IPS-18c (cell line): ENCODE measurements around the gene SEC14L1.
"Not testable (repeated sequence)": the region's sequence is repeated elsewhere in the genome, so short reads cannot be mapped to it uniquely, and the experiment has no call there.

Experiments
- H3K4me3 ChIP-seq: 2 replicates; pipeline ENCODE4 v1.7.0; 2013; ENCODE audit warnings: low read depth, mild to moderate bottlenecking, low read length, moderate library complexity; ENCODE audit not compliant: insufficient read depth
- H3K9me3 ChIP-seq: one replicate; pipeline ENCODE4 v1.6.1; 2013; ENCODE audit warnings: mild to moderate bottlenecking, low read length, moderate library complexity; ENCODE audit not compliant: control insufficient read depth, insufficient read depth

Gene SEC14L1

GRCh38 chr17:77252306-77252705 lies 111.5 kb downstream of the SEC14L1 start:
- H3K9me3 ChIP-seq, H3K4me3 ChIP-seq: not testable (repeated sequence)

GRCh38 chr17:77253611-77254051 lies 112.9 kb downstream of the SEC14L1 start:
- Histone ChIP-seq H3K4me3 (no peak overlapping the region), H3K9me3 (peaks cover 4% of the 10 kb centered on the region)

- Histone ChIP-seq H3K4me3 (no peak overlapping the region), H3K9me3 (peaks cover 4% of the 10 kb centered on the region)
These were observed 114.4 kb downstream of the SEC14L1 start for GRCh38 chr17:77254951-77255825.

GRCh38 chr17:77255970-77256369 lies 115.2 kb downstream of the SEC14L1 start:
- H3K9me3 ChIP-seq, H3K4me3 ChIP-seq: not testable (repeated sequence)

GRCh38 chr17:77256710-77257109 lies 115.9 kb downstream of the SEC14L1 start:
- Histone ChIP-seq H3K4me3 (no peak overlapping the region), H3K9me3 (peaks cover 4% of the 10 kb centered on the region)

DNA sequence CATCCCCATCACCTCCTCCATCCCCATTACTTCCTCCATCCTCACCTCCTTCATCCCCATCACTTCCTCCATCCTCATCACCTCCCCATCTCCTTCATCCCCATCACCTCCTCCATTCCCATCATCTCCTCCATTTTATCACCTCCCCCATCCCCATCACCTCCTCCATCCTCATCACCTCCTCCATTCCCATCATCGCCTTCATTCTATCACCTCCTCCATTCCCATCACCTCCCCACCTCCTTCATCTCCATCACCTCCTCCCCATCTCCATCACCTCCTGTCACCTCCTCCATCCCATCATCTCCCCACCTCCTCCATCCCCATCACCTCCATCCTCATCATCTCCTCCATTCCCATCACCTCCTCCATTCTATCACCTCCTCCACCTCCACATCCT lies 116.4 kb downstream of the SEC14L1 start:
- no peak overlapping the region for H3K4me3 ChIP-seq
- H3K9me3 ChIP-seq: peaks cover 4% of the 10 kb centered on the region

- Histone ChIP-seq H3K4me3 (no peak overlapping the region), H3K9me3 (peaks cover 4% of the 10 kb centered on the region)
These were observed 117.1 kb downstream of the SEC14L1 start for GRCh38 chr17:77257596-77258458.

- Histone ChIP-seq H3K9me3 (peaks cover 4% of the 10 kb centered on the region), H3K4me3 (no peak overlapping the region)
These were observed 117.9 kb downstream of the SEC14L1 start for GRCh38 chr17:77258638-77259037.

- Histone ChIP-seq H3K9me3 (no peaks in the 10 kb centered on the region), H3K4me3 (no peak overlapping the region)
These were observed 124.0 kb downstream of the SEC14L1 start for GRCh38 chr17:77264617-77265230.

DNA sequence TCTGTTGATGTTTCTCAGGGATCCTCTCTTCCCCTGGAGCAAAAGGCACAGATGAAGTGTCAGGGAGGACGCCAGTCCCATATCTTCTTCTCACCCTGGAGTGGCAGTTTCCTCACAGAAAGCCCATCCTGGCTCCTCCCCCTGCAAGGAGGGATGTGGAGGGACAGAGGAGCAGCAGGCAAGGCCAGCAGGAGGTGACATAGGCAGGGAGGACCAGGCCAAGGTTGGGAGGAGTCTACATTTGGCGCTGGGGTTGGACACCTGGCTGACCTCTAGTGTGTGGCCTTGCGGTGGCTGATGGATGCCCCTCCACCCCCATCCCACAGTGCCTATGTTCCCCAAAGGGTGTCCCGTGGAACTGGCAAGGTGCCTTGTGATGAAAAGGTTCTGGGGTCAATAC lies 125.4 kb downstream of the SEC14L1 start:
- H3K9me3 ChIP-seq: no peaks in the 10 kb centered on the region

More for the DNA sequence above, 125.4 kb downstream of the SEC14L1 start:
- H3K4me3 ChIP-seq: no peak overlapping the region
